ENCODE measurements around the gene NOSIP. TPM values are rescaled to one million over a fixed set of nuclear protein-coding genes. Genes with fewer than 3 reads are reported as not detected.
A peak's percentile ranks its signal among the peaks of the same experiment; 100 is the strongest.

NOSIP gene
- total and polyA plus RNA-seq, 8 donors = 40.8 to 67.9 (median 61.2) TPM

DNA sequence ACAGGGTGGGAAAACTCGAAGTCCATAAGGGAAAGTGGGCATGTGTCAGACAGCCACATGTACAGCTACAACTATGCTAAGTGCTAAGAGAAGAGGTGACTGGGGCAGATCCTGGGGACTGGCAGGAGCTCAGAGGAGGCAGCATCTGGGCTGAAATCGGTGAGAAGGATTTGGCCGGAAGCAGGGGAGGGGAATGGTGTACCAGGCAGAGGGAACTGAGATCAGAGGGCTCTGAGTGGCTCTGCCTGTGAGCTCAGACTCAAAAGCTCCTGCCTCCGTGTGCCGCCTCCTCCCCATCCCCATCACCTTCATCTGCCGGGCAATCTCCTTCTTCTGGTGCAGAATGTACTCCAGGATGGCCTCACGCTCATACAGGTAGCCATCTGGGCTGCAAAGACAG lies 21.8 kb downstream of the NOSIP start:
- intact Hi-C loops (cut with DNase I) = no loop called here
- H3K36me3 ChIP-seq = peaks cover 0 to 62% of the 10 kb centered on the region in 2 donors
- H3K4me3 ChIP-seq = no peak overlapping the region
- no peaks in the 10 kb centered on the region for H3K27me3 ChIP-seq
- peaks cover 0 to 33% of the 10 kb centered on the region in 2 donors for H3K4me1 ChIP-seq
- no peak overlapping the region for H3K27ac ChIP-seq
- TF ChIP-seq, protein P1, sequence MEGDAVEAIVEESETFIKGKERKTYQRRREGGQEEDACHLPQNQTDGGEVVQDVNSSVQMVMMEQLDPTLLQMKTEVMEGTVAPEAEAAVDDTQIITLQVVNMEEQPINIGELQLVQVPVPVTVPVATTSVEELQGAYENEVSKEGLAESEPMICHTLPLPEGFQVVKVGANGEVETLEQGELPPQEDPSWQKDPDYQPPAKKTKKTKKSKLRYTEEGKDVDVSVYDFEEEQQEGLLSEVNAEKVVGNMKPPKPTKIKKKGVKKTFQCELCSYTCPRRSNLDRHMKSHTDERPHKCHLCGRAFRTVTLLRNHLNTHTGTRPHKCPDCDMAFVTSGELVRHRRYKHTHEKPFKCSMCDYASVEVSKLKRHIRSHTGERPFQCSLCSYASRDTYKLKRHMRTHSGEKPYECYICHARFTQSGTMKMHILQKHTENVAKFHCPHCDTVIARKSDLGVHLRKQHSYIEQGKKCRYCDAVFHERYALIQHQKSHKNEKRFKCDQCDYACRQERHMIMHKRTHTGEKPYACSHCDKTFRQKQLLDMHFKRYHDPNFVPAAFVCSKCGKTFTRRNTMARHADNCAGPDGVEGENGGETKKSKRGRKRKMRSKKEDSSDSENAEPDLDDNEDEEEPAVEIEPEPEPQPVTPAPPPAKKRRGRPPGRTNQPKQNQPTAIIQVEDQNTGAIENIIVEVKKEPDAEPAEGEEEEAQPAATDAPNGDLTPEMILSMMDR (IDR thresholded peaks at IDR 0.05) = no peak
- H3K9me3 ChIP-seq = no peaks in the 10 kb centered on the region
- no peak for DNase-seq
- ATAC-seq = no peak

DNA sequence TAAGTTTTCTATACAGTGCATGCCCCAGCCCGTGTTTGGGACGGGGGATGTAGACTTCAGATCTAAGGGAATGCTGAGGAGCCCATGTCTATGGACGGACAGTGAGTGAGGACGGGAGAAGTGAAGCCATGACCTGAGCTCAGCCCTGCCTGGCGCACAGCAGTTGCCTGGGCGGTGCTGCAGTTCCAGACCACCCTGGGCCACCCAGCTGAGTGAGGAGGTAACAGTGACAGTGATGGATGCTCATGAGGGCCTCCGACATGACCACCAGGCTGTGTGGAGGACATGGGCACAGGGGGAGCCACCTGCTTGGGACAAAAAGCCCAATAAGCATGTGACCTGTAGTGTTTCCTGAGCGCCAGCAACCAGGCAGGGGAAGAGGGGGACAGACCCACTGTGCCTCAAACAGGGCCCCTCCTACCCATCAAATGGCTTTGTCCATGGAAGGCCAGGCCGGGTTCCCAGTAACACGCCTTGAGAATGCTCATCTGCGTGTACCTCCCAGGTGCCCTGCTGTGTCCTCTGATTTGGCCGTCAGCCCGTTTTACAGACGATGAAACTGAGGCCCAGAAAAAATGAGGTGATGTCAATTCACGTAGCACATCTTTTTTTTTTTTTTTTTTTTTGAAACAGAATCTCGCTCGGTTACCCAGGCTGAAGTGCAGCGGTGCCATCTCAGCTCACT lies 22.6 kb downstream of the NOSIP start:
- Histone ChIP-seq H3K4me3 (no peak overlapping the region), H3K36me3 (peaks cover 0 to 62% of the 10 kb centered on the region in 2 donors), H3K27me3 (no peaks in the 10 kb centered on the region), H3K4me1 (peaks cover 0 to 33% of the 10 kb centered on the region in 2 donors), H3K27ac (no peak overlapping the region), H3K9me3 (no peaks in the 10 kb centered on the region)
- DNase-seq = no peak
- TF ChIP-seq, protein P1 (IDR thresholded peaks at IDR 0.05) = no peak
- intact Hi-C loops (cut with DNase I) = no loop called here
- ATAC-seq = no peak

DNA sequence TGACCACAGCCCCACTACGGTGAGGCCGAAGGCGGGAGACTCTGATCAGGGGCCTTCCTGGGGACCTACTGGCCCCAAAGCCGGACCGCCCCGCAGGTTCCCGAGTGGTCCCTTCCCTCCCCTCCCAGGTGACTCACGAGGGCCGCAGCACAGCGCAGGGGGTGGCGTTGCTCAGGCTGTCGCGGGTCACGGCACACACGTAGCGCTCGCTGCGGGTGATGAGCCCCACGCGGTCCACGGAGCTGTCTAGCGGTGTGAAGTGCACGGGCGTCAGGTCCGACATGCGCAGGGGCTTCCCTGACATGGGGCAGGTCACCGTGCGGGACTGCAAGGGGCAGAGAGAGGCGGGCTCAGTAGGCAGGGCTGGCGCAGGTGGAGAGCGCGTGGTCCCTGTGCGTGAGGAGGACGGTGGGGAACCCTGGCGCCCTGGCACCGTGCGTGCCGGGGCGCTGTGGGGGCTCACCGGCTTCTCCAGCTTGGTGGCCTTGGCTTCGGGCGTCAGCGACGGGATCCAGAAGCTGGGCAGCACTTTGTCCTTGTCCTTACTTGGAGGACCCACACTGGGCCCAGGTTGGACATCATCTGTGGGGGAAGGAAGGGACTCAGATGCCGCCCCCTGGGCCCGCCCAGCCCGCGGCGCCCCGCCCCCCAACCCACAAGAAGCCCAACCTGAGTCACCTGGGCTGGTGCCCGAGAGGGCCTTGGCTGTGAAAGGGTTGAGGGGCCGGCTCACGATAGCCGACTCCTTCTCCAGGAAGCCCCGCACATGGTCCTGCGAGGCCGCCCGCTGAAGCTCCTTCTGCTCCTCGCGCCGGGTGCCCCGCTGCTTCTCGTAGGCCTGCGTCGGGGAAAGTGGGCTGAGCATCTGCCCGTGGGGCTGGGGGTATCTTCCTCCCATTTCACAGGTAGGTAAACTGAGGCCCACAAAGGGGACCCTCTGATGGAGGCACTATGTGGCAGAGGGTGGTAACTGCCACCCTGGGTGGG lies 23.7 kb downstream of the NOSIP start:
- Histone ChIP-seq H3K4me1 (peaks cover 0 to 33% of the 10 kb centered on the region in 2 donors), H3K4me3 (no peak overlapping the region), H3K27me3 (no peaks in the 10 kb centered on the region), H3K36me3 (peaks cover 0 to 65% of the 10 kb centered on the region in 2 donors), H3K27ac (no peak overlapping the region), H3K9me3 (no peaks in the 10 kb centered on the region)
- intact Hi-C loops (cut with DNase I) = no loop called here
- TF ChIP-seq, protein P1 (IDR thresholded peaks at IDR 0.05) = no peak
- peak in 1 of 4 donors; percentile 22 for DNase-seq
- ATAC-seq = peak; percentile 10

DNA sequence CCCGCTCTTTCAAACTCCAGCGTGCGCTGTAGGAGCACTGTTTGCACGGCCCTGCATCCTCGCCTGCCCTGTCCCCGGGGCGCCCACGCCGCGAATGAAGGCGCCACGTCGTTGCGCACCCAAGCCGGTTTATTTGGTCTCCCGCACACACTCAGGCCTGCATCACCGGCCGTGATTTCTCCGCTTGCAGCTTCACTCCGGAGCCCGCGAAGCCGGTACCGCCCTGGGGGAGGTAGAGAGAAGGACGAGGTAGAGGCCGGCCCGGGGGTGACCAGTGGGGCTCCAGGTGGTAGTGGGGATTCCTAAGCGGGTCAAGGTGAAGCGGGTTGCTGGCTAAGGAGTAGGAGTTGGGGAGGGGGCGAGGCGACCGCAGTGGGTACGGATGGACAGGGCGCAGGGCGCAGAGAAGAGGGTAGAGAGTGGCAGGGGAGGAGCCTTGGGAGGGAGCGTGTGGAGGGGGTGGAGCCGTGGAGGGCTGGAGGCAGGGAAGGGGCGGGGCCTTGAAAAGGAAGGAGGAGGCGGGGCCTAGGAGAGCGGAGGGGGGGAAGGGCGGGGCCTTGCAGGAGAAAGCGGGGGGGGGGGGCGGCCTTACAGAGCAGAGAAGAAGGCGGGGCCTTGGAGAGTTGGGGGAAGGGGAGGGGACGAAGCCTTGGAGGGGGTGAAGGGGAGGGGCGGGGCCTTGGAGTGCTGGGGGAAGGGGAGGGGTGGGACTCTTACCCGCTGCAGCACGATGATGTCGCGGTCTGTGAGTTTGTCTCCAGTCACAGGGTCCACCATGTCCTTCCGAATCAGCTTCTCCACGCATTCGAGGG lies 24.6 kb downstream of the NOSIP start:
- intact Hi-C loops (cut with DNase I) = no loop called here
- Histone ChIP-seq H3K4me1 (peaks cover 0 to 30% of the 10 kb centered on the region in 2 donors), H3K9me3 (no peaks in the 10 kb centered on the region), H3K27me3 (no peaks in the 10 kb centered on the region), H3K27ac (peak overlapping the region in 1 of 2 donors; percentile 39), H3K36me3 (peaks cover 0 to 66% of the 10 kb centered on the region in 2 donors), H3K4me3 (no peak overlapping the region)
- ATAC-seq = peak; percentile 92
- TF ChIP-seq, protein P1 (IDR thresholded peaks at IDR 0.05) = no peak
- DNase-seq = peak in 3 of 4 donors; percentile 81 to 86 (median 83)

All from left lung (tissue), 10 donors.